Cardiac muscle cell (in vitro differentiated cells and primary cell): ENCODE data around the gene ENPEP. TPM values are rescaled to one million over a fixed set of nuclear protein-coding genes. Genes with fewer than 3 reads are reported as not detected.

Experiments
- DNase-seq, 2 donors: peaks; one replicate each; pipeline versions ENCODE4 v3.0.0 to v3.0.0-alpha.2; 2010 to 2017; ENCODE audit warnings: low read depth in 1 of 2, low spot score in 1 of 2
- H3K27ac ChIP-seq: fragments of 200-600 bp; sonication (generic); 2 replicates; pipeline ENCODE4 v1.5.1; 2016
- H3K27me3 ChIP-seq: fragments of 200-600 bp; sonication (generic); 2 replicates; pipeline ENCODE4 v1.6.0; 2016; ENCODE audit warnings: control low read depth
- H3K36me3 ChIP-seq: fragments of 200-600 bp; sonication (generic); 2 replicates; pipeline ENCODE4 v1.5.1; 2016; ENCODE audit warnings: control low read depth
- H3K4me1 ChIP-seq: fragments of 200-600 bp; sonication (generic); 2 replicates; pipeline ENCODE4 v1.8.1; 2017; ENCODE audit warnings: low read depth, mild to moderate bottlenecking, mixed run types
- H3K4me3 ChIP-seq: fragments of 200-600 bp; sonication (generic); 2 replicates; pipeline ENCODE4 v1.5.1; 2016; ENCODE audit warnings: mild to moderate bottlenecking
- H3K9me3 ChIP-seq: fragments of 200-600 bp; sonication (generic); 2 replicates; pipeline ENCODE4 v1.5.1; 2017; ENCODE audit warnings: low read depth, mild to moderate bottlenecking, control low read depth
- polyA plus RNA-seq: library from polyadenylated mRNA; unstranded; fragments of >200 nt; fragmentation: Nextera tagmentation; extraction: Ambion mirVana; gene quantifications from 2 replicates; pipeline ENCODE4 v1.2.1, GENCODE V29; 2016
- total RNA-seq: library from RNA; depleted of rRNA; stranded (reverse); fragments of >200 nt; gene quantifications from 2 replicates; pipeline ENCODE4 v1.2.3, GENCODE V29; 2016
- TF ChIP-seq, protein P1 (sequence below): IDR thresholded peaks from 2 replicates; pipeline ENCODE4 v1.5.1; 2012; ENCODE audit warnings: low read depth, mild to moderate bottlenecking, low read length

The ENPEP gene
- total and polyA plus RNA-seq, 2 experiments from 2014 or later, result 4.6 to 5.5 TPM

DNA sequence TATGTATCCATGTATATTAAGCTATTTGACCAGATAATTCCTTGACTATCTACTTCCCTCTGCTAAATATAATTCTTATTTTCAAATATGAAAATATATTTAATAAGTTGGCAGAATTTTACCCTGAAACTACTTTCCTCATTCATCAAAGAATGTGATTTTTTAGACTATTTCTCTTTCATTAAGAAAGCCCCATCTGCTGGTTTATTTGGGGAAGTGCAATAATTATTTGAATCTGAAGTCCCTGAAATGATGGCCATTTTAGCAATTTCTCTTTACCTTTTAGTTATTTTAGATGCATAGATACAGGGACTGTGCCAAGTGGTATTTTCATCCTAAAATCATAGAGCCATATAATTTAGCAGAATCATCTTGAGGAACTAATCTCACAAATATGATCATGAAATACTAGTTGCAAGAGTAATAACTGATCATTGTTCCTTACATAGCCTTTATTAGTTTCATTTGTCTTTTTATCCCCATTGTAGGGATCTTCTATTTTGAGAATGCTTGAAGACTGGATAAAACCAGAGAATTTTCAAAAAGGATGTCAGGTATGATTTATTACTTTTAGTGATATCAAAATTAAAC, 39.0 kb downstream of the ENPEP start:
- no peak overlapping the region for H3K27ac ChIP-seq
- H3K27me3 ChIP-seq, result no peaks in the 10 kb centered on the region
- no peaks in the 10 kb centered on the region for H3K4me1 ChIP-seq
- no peaks in the 10 kb centered on the region for H3K9me3 ChIP-seq
- TF ChIP-seq, protein P1, sequence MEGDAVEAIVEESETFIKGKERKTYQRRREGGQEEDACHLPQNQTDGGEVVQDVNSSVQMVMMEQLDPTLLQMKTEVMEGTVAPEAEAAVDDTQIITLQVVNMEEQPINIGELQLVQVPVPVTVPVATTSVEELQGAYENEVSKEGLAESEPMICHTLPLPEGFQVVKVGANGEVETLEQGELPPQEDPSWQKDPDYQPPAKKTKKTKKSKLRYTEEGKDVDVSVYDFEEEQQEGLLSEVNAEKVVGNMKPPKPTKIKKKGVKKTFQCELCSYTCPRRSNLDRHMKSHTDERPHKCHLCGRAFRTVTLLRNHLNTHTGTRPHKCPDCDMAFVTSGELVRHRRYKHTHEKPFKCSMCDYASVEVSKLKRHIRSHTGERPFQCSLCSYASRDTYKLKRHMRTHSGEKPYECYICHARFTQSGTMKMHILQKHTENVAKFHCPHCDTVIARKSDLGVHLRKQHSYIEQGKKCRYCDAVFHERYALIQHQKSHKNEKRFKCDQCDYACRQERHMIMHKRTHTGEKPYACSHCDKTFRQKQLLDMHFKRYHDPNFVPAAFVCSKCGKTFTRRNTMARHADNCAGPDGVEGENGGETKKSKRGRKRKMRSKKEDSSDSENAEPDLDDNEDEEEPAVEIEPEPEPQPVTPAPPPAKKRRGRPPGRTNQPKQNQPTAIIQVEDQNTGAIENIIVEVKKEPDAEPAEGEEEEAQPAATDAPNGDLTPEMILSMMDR, result peak; percentile 58
- DNase-seq, result peak; percentile 48 to 51
- no peaks in the 10 kb centered on the region for H3K36me3 ChIP-seq
- H3K4me3 ChIP-seq, result no peak overlapping the region

DNA sequence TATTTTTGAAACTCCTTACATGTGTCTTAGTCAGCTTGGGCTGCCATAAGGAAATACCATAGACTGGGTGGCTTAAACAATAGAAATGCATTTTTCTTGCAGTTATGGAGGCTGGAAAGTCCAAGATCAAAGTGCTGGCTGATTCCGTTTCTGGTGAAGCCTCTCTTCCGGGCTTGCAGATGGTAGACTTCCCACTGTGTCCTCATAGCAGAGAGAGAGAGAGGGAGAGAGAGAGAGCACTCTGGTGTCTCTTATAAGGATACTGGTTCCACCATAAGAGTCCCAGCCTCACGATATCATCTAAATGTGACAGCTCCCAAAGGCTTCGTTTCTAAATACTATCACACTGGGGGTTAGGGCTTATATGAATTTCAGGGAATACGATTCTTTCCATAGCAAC, 39.7 kb downstream of the ENPEP start:
- TF ChIP-seq, protein P1, result no peak
- H3K4me3 ChIP-seq, result no peak overlapping the region
- no peaks in the 10 kb centered on the region for H3K9me3 ChIP-seq
- H3K36me3 ChIP-seq, result no peaks in the 10 kb centered on the region
- H3K4me1 ChIP-seq, result no peaks in the 10 kb centered on the region
- DNase-seq, result no peak
- H3K27me3 ChIP-seq, result no peaks in the 10 kb centered on the region
- H3K27ac ChIP-seq, result no peak overlapping the region

DNA sequence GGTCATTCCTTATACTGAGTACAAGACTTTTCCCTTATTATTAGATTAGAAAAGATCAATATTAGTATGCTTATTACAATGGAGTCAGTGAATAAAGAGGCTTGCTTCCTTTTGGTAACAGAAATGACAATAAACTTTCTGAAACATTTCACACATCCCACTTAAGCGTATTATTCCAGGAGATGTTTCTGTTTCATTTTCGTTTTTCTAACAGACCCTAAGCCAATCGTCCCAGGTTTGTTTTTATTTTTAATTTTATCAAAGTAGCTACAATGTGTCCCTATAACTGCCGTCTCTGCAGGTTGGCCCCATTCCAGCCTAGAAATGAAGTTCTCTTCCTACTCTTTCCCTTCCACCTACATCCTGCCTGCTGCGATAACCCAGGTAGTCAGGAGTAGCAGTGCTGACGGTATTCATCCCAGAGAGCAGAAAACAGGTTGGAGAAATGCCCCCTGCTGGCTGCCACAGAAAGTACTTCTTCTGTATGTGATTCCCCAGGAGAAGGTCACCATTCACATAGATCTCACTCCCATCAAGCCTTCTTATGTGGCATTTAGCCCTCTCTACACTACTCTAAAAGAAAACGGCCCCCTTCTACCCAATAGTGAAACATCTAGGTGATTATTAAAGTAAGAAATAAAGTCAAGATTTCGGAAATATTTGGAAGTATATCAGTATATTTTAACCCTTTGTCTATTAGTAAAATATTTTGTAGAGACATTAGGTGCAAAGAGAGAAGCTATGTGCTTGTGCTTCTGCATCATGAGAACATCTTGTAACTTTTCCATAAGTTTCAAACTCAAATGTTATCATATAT, 40.4 kb downstream of the ENPEP start:
- H3K4me1 ChIP-seq, result no peaks in the 10 kb centered on the region
- no peak overlapping the region for H3K4me3 ChIP-seq
- DNase-seq, result peak; percentile 75 to 78
- H3K9me3 ChIP-seq, result no peaks in the 10 kb centered on the region
- H3K27ac ChIP-seq, result no peak overlapping the region
- H3K27me3 ChIP-seq, result no peaks in the 10 kb centered on the region
- no peaks in the 10 kb centered on the region for H3K36me3 ChIP-seq
- TF ChIP-seq, protein P1, result peak; percentile 86

DNA sequence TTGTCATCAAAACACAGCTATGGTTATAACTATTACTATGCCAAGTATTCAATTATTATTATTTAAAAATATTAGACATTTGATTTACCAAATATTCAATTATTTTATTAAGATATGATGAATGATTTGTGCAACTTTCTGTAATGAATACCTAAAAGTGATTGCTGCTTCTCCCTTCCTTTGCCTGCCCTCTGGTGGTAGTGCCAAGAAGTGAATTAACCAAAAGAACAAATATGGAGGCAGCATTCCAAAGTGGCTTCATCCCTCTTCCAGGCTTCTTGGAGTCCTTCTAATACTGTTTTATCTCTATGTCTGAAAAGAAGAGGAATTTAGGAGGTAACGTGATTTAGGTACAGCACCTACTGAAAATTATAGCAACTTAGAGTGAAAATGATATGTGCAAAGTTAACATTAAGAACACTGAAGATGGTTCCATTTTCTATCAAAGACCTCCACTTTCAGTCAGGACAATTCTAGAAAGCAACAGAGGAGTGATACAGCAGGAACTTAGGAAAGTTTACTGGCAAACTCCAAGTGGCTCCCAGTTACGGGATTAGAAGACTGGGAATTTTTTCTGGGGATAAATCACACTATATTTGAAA, 43.0 kb downstream of the ENPEP start:
- no peaks in the 10 kb centered on the region for H3K9me3 ChIP-seq
- DNase-seq, result peak; percentile 40 to 57
- H3K4me1 ChIP-seq, result no peaks in the 10 kb centered on the region
- no peak overlapping the region for H3K27ac ChIP-seq
- no peaks in the 10 kb centered on the region for H3K27me3 ChIP-seq
- no peak overlapping the region for H3K4me3 ChIP-seq
- TF ChIP-seq, protein P1, result peak; percentile 81
- no peaks in the 10 kb centered on the region for H3K36me3 ChIP-seq

DNA sequence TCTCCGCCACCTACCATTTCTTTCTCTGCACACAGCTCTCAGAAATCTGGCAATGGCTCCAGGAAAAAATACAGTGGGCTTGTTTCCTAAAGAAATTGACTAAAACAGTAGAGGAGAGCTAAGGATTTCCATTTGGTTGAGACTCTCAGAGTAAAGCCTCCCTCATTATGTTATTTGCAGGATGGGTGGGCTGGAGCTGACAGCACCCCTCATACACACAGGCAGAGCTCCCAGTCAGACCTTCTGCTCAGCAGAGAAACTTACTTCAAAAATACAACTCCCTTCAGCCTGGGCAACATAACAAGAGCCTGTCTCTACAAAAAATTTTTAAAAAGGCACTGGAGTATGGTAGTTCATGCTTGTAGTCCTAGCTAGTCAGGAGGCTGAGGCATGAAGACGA, 44.9 kb downstream of the ENPEP start:
- Histone ChIP-seq H3K27me3 (no peaks in the 10 kb centered on the region), H3K36me3 (no peaks in the 10 kb centered on the region), H3K4me1 (no peaks in the 10 kb centered on the region), H3K4me3 (no peak overlapping the region), H3K9me3 (no peaks in the 10 kb centered on the region), H3K27ac (no peak overlapping the region)
- no peak for DNase-seq
- TF ChIP-seq, protein P1, result no peak
